MM.1S (cell line): Measurements from ENCODE around the gene EIF2A.

ENCODE experiments used
- EZH2 ChIP-seq: fragments of 300-600 bp; sonication (generic); optimal IDR thresholded peaks from 2 replicates; pipeline ENCODE3; 2017; ENCODE audit warnings: low read depth, mild to moderate bottlenecking, antibody characterized with exemption, low read length, mixed read lengths
- EZH2phosphoT487 ChIP-seq: fragments of 300-600 bp; sonication (generic); IDR thresholded peaks from 2 replicates; pipeline ENCODE4 v1.6.1; 2018; ENCODE audit warnings: antibody characterized with exemption, low read length
- TF ChIP-seq, protein P1 (sequence below): fragments of 300-600 bp; sonication (generic); IDR thresholded peaks from 2 replicates; pipeline ENCODE4 v1.5.1; 2016; ENCODE audit warnings: antibody characterized with exemption, low read length, mixed read lengths

GRCh38 chr3:150588027-150588830 is 41.6 kb downstream of the EIF2A start:
- TF ChIP-seq EZH2 (no peak), EZH2phosphoT487 (no peak)
- TF ChIP-seq, protein P1, sequence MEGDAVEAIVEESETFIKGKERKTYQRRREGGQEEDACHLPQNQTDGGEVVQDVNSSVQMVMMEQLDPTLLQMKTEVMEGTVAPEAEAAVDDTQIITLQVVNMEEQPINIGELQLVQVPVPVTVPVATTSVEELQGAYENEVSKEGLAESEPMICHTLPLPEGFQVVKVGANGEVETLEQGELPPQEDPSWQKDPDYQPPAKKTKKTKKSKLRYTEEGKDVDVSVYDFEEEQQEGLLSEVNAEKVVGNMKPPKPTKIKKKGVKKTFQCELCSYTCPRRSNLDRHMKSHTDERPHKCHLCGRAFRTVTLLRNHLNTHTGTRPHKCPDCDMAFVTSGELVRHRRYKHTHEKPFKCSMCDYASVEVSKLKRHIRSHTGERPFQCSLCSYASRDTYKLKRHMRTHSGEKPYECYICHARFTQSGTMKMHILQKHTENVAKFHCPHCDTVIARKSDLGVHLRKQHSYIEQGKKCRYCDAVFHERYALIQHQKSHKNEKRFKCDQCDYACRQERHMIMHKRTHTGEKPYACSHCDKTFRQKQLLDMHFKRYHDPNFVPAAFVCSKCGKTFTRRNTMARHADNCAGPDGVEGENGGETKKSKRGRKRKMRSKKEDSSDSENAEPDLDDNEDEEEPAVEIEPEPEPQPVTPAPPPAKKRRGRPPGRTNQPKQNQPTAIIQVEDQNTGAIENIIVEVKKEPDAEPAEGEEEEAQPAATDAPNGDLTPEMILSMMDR: no peak
